ENCODE results near the gene DHRS4L2.
"Not testable (repeated sequence)": the region's sequence is repeated elsewhere in the genome, so short reads cannot be mapped to it uniquely, and the experiment has no call there.

Gene DHRS4L2

GRCh38 chr14:24032727-24033418, 44.1 kb downstream of the DHRS4L2 start:
- TF ChIP-seq, protein P1, sequence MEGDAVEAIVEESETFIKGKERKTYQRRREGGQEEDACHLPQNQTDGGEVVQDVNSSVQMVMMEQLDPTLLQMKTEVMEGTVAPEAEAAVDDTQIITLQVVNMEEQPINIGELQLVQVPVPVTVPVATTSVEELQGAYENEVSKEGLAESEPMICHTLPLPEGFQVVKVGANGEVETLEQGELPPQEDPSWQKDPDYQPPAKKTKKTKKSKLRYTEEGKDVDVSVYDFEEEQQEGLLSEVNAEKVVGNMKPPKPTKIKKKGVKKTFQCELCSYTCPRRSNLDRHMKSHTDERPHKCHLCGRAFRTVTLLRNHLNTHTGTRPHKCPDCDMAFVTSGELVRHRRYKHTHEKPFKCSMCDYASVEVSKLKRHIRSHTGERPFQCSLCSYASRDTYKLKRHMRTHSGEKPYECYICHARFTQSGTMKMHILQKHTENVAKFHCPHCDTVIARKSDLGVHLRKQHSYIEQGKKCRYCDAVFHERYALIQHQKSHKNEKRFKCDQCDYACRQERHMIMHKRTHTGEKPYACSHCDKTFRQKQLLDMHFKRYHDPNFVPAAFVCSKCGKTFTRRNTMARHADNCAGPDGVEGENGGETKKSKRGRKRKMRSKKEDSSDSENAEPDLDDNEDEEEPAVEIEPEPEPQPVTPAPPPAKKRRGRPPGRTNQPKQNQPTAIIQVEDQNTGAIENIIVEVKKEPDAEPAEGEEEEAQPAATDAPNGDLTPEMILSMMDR (IDR thresholded peaks at IDR 0.05; ENCODE audit: insufficient read depth, low read depth, low read length, missing control alignments): no peak
- no peak overlapping the region for H3K4me3 ChIP-seq (ENCODE audit: low read depth, low read length)
- no peak for DNase-seq (ENCODE audit: low read depth)

DNA sequence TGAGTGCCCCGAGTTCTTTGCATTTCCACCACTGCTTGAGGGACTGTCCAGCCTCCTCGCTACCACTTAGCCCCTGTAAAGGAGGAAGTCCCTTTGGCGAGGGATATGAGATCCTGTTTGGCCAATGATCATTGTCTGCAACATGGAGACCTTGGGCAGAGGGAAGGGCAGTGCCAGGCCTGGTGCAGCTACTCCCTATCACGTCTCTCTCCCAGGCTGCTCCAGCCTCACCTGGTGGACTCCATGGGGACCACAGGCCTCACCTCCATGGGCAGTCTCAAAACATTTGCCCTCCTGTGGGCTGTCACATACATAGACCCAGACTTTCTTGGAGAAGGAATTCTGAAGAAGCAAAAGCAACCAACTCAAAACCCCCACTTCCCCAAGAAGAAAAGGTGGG, 47.0 kb downstream of the DHRS4L2 start:
- DNase-seq (ENCODE audit: low read depth): not testable (repeated sequence)
- peak overlapping the region; percentile 76 for H3K4me3 ChIP-seq (ENCODE audit: low read depth, low read length)

- peak; percentile 75 for DNase-seq (ENCODE audit: low read depth)
- TF ChIP-seq, protein P1 (IDR thresholded peaks at IDR 0.05; ENCODE audit: insufficient read depth, low read depth, low read length, missing control alignments): peak; percentile 76
- peak overlapping the region; percentile 76 for H3K4me3 ChIP-seq (ENCODE audit: low read depth, low read length)
These were observed 47.6 kb downstream of the DHRS4L2 start for GRCh38 chr14:24036169-24036962.

- DNase-seq (ENCODE audit: low read depth): not testable (repeated sequence)
These were observed 48.4 kb downstream of the DHRS4L2 start for GRCh38 chr14:24036963-24037657.

DNA sequence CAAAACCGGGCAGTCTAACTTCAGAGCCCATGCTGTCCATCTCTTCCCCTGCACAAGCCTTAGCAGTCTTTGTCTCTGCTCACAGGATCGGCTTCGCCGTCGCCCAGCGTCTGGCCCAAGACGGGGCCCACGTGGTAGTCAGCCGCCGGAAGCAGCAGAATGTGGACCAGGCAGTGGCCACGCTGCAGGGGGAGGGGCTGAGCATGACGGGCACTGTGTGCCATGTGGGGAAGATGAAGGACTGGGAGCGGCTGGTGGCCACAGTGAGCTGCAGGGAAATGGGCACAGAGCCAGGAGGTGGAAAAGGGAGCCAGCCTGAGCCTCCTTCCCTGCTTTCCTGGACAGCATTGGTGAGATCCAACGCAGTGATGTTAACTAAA, 48.9 kb downstream of the DHRS4L2 start:
- DNase-seq (ENCODE audit: low read depth): no peak
- TF ChIP-seq, protein P1 (IDR thresholded peaks at IDR 0.05; ENCODE audit: insufficient read depth, low read depth, low read length, missing control alignments): no peak
- H3K4me3 ChIP-seq (ENCODE audit: low read depth, low read length): no peak overlapping the region

More at GRCh38 chr14:24036963-24037657, 48.4 kb downstream of the DHRS4L2 start:
- H3K4me3 ChIP-seq (ENCODE audit: low read depth, low read length): peak overlapping the region; percentile 76; the same call in 1 of the 2 replicates

DNA sequence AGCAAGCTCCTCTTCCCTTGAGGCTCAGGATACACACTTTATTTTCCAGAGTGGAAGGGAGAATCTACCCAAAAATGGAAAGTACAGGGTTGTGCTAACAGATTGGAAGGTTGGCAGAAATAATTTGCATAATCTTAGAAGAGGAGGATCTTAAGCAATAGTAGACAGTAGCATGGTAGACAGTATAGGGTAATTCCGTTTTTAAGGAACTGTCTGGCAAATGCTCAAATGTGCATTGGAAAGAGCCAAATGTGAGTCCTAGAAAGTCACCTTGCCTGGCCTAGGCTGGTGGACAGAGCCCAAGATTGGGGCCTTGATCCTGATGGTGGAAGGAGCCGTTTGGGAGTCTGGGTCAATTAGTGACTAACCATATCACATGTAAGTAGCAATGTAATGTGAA, 50.0 kb downstream of the DHRS4L2 start:
- TF ChIP-seq, protein P1 (IDR thresholded peaks at IDR 0.05; ENCODE audit: insufficient read depth, low read depth, low read length, missing control alignments): no peak
- DNase-seq (ENCODE audit: low read depth): no peak
- no peak overlapping the region for H3K4me3 ChIP-seq (ENCODE audit: low read depth, low read length)

- no peak overlapping the region for H3K4me3 ChIP-seq (ENCODE audit: low read depth, low read length)
- no peak for DNase-seq (ENCODE audit: low read depth)
- TF ChIP-seq, protein P1 (IDR thresholded peaks at IDR 0.05; ENCODE audit: insufficient read depth, low read depth, low read length, missing control alignments): no peak
These were observed 52.0 kb downstream of the DHRS4L2 start for GRCh38 chr14:24040692-24041091.
